Astrocyte (in vitro differentiated cells and primary cell): ENCODE measurements around the gene TTC34.

Source experiments
- CTCF ChIP-seq: IDR thresholded peaks from 2 replicates; pipeline ENCODE4 v1.5.1; 2011; ENCODE audit warnings: low read depth, mild to moderate bottlenecking, inconsistent platforms, low read length, moderate library complexity; ENCODE audit not compliant: insufficient read depth
- EZH2 ChIP-seq: IDR thresholded peaks from 2 replicates; pipeline ENCODE4 v1.6.1; 2012; ENCODE audit warnings: mild to moderate bottlenecking, low read length, inconsistent platforms; ENCODE audit not compliant: insufficient read depth

- TF ChIP-seq CTCF (no peak), EZH2 (no peak)
Measured at GRCh38 chr1:2809656-2810055, 8.2 kb upstream of the TTC34 start.
